HEK293 (cell line): ENCODE data around the gene NDUFC2.

Source experiments
- BCL6B ChIP-seq: fragments of 450-650 bp; formaldehyde crosslinking; IDR thresholded peaks from 2 replicates; pipeline ENCODE4 v1.5.1; 2017; ENCODE audit warnings: missing biosample characterization, missing genetic modification characterization
- HOXC10 ChIP-seq: sonication (generic); formaldehyde crosslinking; IDR thresholded peaks from 2 replicates; pipeline ENCODE4 v1.8.1; 2023; ENCODE audit warnings: mild to moderate bottlenecking, missing genetic modification reagents
- MEIS1 ChIP-seq: sonication (generic); formaldehyde crosslinking; IDR thresholded peaks from 2 replicates; pipeline ENCODE4 v1.8.1; 2022; ENCODE audit warnings: missing genetic modification reagents, mild to moderate bottlenecking, borderline replicate concordance
- PATZ1 ChIP-seq: fragments of 450-650 bp; formaldehyde crosslinking; IDR thresholded peaks from 2 replicates; pipeline ENCODE4 v1.5.1; 2016; ENCODE audit warnings: missing biosample characterization, missing genetic modification characterization
- PBX3 ChIP-seq: sonication (generic); formaldehyde crosslinking; IDR thresholded peaks from 2 replicates; pipeline ENCODE4 v1.8.1; 2022; ENCODE audit warnings: mild to moderate bottlenecking, moderate library complexity, missing genetic modification reagents
- WT1 ChIP-seq: fragments of 450-650 bp; formaldehyde crosslinking; IDR thresholded peaks from 2 replicates; pipeline ENCODE4 v1.5.1; 2016; ENCODE audit warnings: missing biosample characterization, missing genetic modification characterization
- ZBTB1 ChIP-seq: fragments of 450-650 bp; formaldehyde crosslinking; IDR thresholded peaks from 2 replicates; pipeline ENCODE4 v1.5.1; 2016; ENCODE audit warnings: missing biosample characterization, missing genetic modification characterization
- ZBTB17 ChIP-seq: fragments of 450-650 bp; formaldehyde crosslinking; IDR thresholded peaks from 2 replicates; pipeline ENCODE4 v1.5.1; 2016; ENCODE audit warnings: missing biosample characterization, missing genetic modification characterization
- ZBTB21 ChIP-seq: fragments of 450-650 bp; formaldehyde crosslinking; IDR thresholded peaks from 2 replicates; pipeline ENCODE4 v1.5.1; 2017; ENCODE audit warnings: missing biosample characterization, missing genetic modification characterization
- ZEB2 ChIP-seq: fragments of 450-650 bp; formaldehyde crosslinking; IDR thresholded peaks from 2 replicates; pipeline ENCODE4 v1.5.1; 2016; ENCODE audit warnings: missing biosample characterization, missing genetic modification characterization
- ZNF114 ChIP-seq: fragments of 450-650 bp; formaldehyde crosslinking; IDR thresholded peaks from 2 replicates; pipeline ENCODE4 v1.5.0; 2017; ENCODE audit warnings: missing biosample characterization, missing genetic modification characterization
- ZNF416 ChIP-seq: fragments of 450-650 bp; formaldehyde crosslinking; IDR thresholded peaks from 2 replicates; pipeline ENCODE4 v1.5.1; 2016; ENCODE audit warnings: missing biosample characterization, missing genetic modification characterization
- ZNF449 ChIP-seq: fragments of 450-650 bp; formaldehyde crosslinking; IDR thresholded peaks from 2 replicates; pipeline ENCODE4 v1.5.1; 2017; ENCODE audit warnings: missing biosample characterization, mild to moderate bottlenecking, missing genetic modification characterization, moderate library complexity
- ZNF48 ChIP-seq: fragments of 450-650 bp; formaldehyde crosslinking; IDR thresholded peaks from 2 replicates; pipeline ENCODE4 v1.5.1; 2016; ENCODE audit warnings: missing biosample characterization, missing genetic modification characterization
- ZNF488 ChIP-seq: fragments of 450-650 bp; formaldehyde crosslinking; IDR thresholded peaks from 2 replicates; pipeline ENCODE4 v1.5.1; 2016; ENCODE audit warnings: missing biosample characterization, missing genetic modification characterization
- ZNF555 ChIP-seq: fragments of 450-650 bp; formaldehyde crosslinking; conservative IDR thresholded peaks from 2 replicates; pipeline ENCODE4 v1.5.1; 2017; ENCODE audit warnings: missing biosample characterization, mild to moderate bottlenecking, missing genetic modification characterization, inconsistent platforms
- ZNF561 ChIP-seq: fragments of 450-650 bp; IDR thresholded peaks from 2 replicates; pipeline ENCODE4 v1.5.1; 2018; ENCODE audit warnings: missing biosample characterization, missing genetic modification characterization, borderline replicate concordance
- ZNF610 ChIP-seq: fragments of 450-650 bp; formaldehyde crosslinking; IDR thresholded peaks from 2 replicates; pipeline ENCODE4 v1.5.1; 2016; ENCODE audit warnings: missing biosample characterization, missing genetic modification characterization, borderline replicate concordance
- ZNF621 ChIP-seq: fragments of 450-650 bp; formaldehyde crosslinking; IDR thresholded peaks from 2 replicates; pipeline ENCODE4 v1.5.1; 2017; ENCODE audit warnings: missing biosample characterization, missing genetic modification characterization
- ZNF692 ChIP-seq: fragments of 450-650 bp; formaldehyde crosslinking; IDR thresholded peaks from 2 replicates; pipeline ENCODE4 v1.5.1; 2016; ENCODE audit warnings: missing biosample characterization, missing genetic modification characterization
- ZNF792 ChIP-seq: fragments of 450-650 bp; formaldehyde crosslinking; IDR thresholded peaks from 2 replicates; pipeline ENCODE4 v1.5.1; 2016; ENCODE audit warnings: missing biosample characterization, missing genetic modification characterization
- ZSCAN5A ChIP-seq: fragments of 450-650 bp; formaldehyde crosslinking; IDR thresholded peaks from 2 replicates; pipeline ENCODE4 v1.5.1; 2016; ENCODE audit warnings: missing biosample characterization, missing genetic modification characterization

Gene NDUFC2

GRCh38 chr11:78045851-78046485, 33.7 kb downstream of the NDUFC2 start (continued):
- TF ChIP-seq ZNF488 (tag by site-specific recombination) (no peak), ZNF449 (tag by site-specific recombination) (no peak), MEIS1 (CRISPR knock-in tag) (no peak), ZBTB1 (tag by site-specific recombination) (no peak), ZNF48 (tag by site-specific recombination) (no peak), ZEB2 (tag by site-specific recombination) (no peak), HOXC10 (CRISPR knock-in tag) (no peak), ZNF416 (no peak), ZNF621 (tag by site-specific recombination) (no peak), ZNF792 (tag by site-specific recombination) (no peak), ZSCAN5A (no peak), WT1 (tag by site-specific recombination) (no peak), ZNF692 (tag by site-specific recombination) (peak; percentile 60; the same call in 1 of the 2 replicates), PATZ1 (tag by site-specific recombination) (peak; percentile 79), ZNF114 (tag by site-specific recombination) (no peak), ZBTB21 (tag by site-specific recombination) (no peak), BCL6B (no peak), ZNF555 (tag by site-specific recombination) (no peak), ZBTB17 (tag by site-specific recombination) (peak; percentile 75; the same call in 1 of the 2 replicates), ZNF561 (tag by site-specific recombination) (no peak), ZNF610 (tag by site-specific recombination) (no peak), PBX3 (CRISPR knock-in tag) (no peak)
